ENCODE measurements around the gene NEDD9.

The NEDD9 gene

DNA sequence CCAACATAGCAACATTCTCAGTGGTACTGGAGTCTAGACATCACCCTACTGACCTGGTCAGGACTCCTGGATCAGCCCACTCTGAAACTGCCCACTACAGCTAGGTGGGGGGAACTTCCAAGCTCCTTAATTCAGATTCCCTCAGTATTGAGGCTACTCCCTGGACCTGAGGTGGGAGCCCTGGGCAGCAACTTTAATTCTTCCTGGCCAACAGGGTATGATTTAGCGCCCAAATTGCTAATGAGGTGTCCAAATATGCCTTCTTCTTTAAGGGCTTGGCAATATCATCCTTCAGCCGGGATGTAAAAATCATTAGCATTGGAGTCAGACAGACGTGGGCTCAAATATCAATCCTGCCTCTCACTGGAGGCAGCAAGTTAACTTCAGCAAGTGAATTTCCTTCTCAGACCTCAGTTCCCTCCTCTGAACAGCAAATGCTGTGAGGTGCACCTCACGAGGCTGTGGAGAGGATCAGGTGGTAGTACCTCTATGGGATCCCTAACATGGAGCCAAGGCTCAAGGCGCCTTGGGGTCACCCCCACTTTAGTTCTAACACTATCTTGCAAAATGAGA lies 27.6 kb downstream of the NEDD9 start:
- TF ChIP-seq, protein P1, sequence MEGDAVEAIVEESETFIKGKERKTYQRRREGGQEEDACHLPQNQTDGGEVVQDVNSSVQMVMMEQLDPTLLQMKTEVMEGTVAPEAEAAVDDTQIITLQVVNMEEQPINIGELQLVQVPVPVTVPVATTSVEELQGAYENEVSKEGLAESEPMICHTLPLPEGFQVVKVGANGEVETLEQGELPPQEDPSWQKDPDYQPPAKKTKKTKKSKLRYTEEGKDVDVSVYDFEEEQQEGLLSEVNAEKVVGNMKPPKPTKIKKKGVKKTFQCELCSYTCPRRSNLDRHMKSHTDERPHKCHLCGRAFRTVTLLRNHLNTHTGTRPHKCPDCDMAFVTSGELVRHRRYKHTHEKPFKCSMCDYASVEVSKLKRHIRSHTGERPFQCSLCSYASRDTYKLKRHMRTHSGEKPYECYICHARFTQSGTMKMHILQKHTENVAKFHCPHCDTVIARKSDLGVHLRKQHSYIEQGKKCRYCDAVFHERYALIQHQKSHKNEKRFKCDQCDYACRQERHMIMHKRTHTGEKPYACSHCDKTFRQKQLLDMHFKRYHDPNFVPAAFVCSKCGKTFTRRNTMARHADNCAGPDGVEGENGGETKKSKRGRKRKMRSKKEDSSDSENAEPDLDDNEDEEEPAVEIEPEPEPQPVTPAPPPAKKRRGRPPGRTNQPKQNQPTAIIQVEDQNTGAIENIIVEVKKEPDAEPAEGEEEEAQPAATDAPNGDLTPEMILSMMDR (IDR thresholded peaks at IDR 0.05): no peak

DNA sequence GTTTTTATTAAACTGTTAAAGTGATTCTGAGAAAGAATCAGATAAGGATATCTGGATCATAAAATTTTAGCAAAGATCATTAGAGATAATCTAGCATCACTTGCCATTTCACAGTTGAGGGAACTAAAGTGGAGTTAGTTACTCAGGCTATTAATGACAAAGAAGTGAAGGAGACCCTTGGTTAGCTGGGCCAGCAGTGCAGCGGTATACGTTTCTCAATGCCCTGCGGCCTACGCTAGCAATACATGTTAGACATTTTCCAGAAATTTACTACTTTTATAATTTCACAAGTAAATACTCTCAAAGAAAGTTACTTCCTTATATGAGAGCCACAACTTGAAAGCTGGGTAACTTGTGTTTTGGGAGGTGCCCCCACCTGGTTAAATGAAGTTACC lies 28.5 kb downstream of the NEDD9 start:
- TF ChIP-seq, protein P1 (IDR thresholded peaks at IDR 0.05): no peak

DNA sequence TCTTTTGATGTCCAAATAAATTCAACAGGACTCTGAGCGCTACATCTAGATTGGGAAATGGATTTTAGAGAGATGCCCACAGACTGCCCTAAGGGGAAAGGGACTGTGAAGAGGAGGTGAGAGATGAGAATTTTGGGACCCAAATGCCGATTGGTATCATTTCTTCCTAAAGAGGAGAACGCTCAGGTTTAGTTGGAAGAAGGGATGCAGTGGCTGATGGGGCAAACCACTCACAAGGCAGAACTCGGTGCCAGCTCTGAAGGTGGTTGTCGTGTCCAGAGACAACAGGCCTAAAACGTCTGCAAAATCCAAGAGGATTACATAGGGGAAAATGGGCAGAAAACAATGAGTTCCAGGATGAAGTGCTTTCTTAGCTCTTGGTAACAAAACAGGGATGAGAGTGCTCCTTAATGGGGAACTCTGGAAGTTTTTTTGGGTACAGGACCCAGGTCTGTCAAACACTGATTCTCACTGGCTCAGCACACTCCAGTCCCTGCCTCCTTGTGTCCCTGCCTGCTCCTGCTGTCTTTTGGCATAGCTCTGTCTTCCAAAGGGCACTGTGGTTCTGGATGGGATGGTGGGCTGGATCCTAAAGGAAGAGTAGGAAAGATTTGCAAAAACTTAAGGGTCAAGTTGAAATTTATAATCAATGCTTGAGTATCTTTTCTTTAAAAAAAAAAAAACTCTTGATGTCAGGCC lies 29.0 kb downstream of the NEDD9 start:
- TF ChIP-seq, protein P1 (IDR thresholded peaks at IDR 0.05): no peak

DNA sequence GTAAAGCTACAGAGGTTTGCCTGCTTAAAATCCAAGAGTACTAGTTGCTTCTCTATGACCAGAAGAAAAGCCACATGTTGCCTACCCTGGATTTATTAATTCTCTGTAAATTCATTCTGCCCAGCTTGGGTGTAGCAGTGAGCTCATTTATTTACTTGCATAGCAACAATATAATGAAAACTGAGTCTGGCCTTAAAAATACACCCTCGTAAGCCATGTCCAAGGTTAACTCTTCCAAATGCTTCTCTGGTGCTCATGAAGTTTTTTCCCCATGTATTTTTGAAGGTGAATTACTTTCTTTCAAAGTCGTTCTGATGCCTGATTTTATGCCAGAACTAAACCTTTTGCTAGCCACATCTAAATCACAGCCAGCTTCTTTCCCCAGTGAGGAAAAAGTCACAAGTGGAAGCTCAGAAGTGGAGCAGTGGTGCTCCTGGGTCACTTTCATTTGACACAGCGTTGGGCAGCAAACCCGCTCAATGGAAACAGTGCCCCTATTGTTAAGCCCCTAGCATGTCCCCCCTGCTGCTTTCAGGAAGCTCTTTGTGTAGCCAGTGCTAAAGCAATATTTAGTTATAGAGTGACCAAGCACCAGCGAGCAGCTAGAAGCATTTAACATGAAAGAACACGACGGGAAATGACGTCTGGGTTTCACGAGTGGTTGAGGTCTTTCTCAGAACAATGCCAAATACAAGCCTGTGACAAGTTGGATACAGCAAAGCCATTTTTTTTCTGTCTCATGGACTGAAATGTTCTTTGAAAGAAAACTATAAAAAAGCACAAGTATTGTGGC lies 29.8 kb downstream of the NEDD9 start:
- TF ChIP-seq, protein P1 (IDR thresholded peaks at IDR 0.05): no peak

DNA sequence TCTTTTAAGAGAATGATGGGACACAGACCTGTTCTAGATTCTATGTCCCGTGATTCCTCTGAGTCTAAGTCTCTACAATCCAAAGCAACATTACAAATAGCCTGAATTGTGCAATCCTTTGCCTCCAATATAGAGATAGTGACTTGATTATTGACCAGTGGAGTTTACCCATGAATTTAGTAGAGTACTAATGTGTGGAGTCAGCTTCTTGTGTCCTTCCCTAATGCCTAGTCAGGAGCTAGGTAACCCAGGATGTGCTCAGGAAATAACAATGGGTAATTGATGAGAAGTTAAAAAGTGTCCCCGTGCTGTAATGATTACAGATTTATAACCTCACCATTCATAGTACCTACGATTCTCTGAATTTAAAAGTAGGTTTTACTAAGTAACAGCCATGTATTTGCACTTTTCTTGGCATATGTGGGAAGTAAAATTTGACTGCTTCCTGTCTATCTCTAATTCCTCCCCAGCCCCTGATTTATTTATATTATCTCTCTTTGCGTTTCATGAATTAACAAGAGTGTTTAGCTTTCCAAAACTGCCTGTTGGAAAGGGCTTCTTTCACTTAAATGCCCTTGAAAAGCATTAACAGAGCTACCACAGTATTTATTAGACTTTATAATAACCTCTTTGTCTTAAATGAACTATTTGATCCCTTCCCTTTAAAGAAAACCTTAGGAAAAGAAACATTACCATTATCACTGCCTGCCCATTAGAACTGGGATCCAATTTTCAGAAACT lies 30.5 kb downstream of the NEDD9 start:
- TF ChIP-seq, protein P1 (IDR thresholded peaks at IDR 0.05): no peak

DNA sequence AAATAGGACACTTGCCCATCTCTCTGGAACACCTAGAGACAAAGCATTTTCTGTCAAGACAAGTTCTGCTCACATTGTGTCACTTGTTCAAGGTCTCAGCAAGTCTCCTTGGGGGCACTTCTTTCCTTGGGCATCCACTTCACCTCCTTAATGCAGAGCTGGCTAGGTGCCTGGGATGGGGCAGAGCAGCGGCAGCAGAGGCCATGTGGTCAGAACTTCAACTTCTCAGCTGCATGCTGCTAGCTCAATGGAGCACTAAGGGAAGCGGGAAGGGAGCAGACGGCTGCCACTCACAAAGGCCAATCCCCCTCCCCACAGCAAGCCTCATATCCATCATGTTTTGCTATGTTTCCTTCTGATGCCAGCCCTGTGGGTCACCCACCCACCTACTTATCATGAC lies 31.5 kb downstream of the NEDD9 start:
- TF ChIP-seq, protein P1 (IDR thresholded peaks at IDR 0.05): no peak

DNA sequence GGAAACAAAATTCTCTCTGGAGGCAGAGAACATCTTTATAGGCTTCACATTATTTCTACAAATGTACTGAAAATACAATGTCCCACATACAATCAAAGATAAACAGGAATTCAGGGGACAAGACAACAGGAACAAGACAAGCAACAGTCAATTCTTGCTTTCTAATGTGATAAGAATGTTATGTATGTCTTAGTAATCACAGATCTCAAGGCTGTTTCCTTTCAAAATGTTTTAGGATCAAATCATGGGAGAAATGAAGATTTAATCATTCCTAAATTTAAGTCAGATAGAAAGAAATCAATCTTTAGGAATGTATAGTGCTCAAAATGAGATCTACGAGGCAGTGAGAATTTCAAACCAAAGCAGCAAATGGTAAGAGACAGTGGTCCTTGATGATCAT lies 32.1 kb downstream of the NEDD9 start:
- TF ChIP-seq, protein P1 (IDR thresholded peaks at IDR 0.05): no peak
